Tibial artery (tissue), 4 donors: Measurements from ENCODE around the gene CCNQ.

ENCODE experiments used
- DNase-seq, 2 donors: peaks; one replicate each; pipeline ENCODE4 v3.0.0-alpha.2; 2019
- H3K27ac ChIP-seq, 2 donors: fragments of 200-600 bp; sonication (generic) in 1 of 2; 1 replicate in 1 of 2; 2 replicates in 1 of 2; pipeline ENCODE4 v1.5.1; 2018 to 2019; ENCODE audit warnings: mild to moderate bottlenecking in 1 of 2
- H3K27me3 ChIP-seq, 2 donors: fragments of 200-600 bp; sonication (generic) in 1 of 2; one replicate each; pipeline versions ENCODE4 v1.5.1 to v1.6.0; 2016 to 2019
- H3K36me3 ChIP-seq, 3 donors: fragments of 200-600 bp; sonication (generic) in 2 of 3; one replicate each; pipeline ENCODE4 v1.5.1; 2016 to 2019; ENCODE audit warnings: mild to moderate bottlenecking in 2 of 3
- H3K4me1 ChIP-seq, 4 donors: fragments of 200-600 bp; sonication (generic) in 2 of 4; 1 replicate in 3 of 4; 2 replicates in 1 of 4; pipeline ENCODE4 v1.5.1; 2016 to 2019
- H3K4me3 ChIP-seq, 2 donors: fragments of 200-600 bp; sonication (generic) in 1 of 2; 1 replicate in 1 of 2; 2 replicates in 1 of 2; pipeline ENCODE4 v1.5.1; 2018 to 2019; ENCODE audit warnings: mild to moderate bottlenecking in 2 of 2
- H3K9me3 ChIP-seq, 3 donors: fragments of 200-600 bp; sonication (generic) in 1 of 3; one replicate each; pipeline ENCODE4 v1.5.1; 2016 to 2019
- intact Hi-C: fragments of 100-400 bp; cut with DNase I; formaldehyde crosslinking; loops from one replicate; pipeline ENCODE4 v1.15.0; 2023; ENCODE audit warnings: low total_unique reads
- TF ChIP-seq, protein P1 (sequence below), 2 experiments: fragments of 200-600 bp in 1 of 2; fragments of 450-650 bp in 1 of 2; IDR thresholded peaks; one replicate each; pipeline ENCODE4 v1.5.1; 2017 to 2019; ENCODE audit warnings: antibody characterized with exemption in 2 of 2, mild to moderate bottlenecking in 1 of 2, moderate library complexity in 1 of 2

Gene CCNQ

DNA sequence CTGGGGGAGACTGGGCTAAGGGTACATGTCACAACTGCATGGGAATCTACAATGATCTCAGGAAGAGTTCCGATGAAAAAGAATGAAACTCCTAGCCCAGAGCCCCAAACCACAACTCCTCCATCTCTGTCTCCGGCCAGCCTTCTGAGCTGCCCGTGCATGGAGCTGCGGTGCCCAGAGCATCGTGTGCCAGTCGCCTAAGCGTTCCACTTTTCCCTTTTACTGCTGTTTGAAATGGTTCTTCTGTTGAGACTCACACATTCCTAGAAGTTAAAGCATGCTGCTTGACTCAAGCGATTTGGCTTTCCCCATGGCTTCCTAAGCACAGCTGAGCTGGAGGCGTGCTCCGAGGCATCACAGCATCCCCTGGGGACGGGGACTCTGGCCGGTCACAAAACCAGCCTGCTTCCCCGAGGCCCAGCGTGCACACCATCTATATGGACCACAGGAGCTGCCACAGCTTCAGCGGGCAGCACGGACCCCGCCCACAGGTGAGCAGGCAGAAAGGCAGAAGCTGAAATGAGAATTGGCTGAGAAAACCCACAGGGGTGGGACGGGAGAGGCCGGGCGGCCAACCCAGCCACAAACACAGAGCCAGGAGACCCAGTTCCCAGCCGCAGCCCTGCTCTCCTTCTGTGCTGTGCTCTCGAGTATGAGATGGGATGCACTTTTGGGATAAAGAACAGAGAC, 5.0 kb downstream of the CCNQ start:
- Histone ChIP-seq H3K36me3 (peaks cover 16 to 69% (median 42%) of the 10 kb centered on the region in 3 donors), H3K27me3 (no peaks in the 10 kb centered on the region), H3K27ac (no peak overlapping the region), H3K4me1 (peaks cover 0 to 8% (median 2%) of the 10 kb centered on the region in 4 donors), H3K9me3 (peaks cover 0 to 7% (median 0%) of the 10 kb centered on the region in 3 donors), H3K4me3 (no peak overlapping the region)
- TF ChIP-seq, protein P1, sequence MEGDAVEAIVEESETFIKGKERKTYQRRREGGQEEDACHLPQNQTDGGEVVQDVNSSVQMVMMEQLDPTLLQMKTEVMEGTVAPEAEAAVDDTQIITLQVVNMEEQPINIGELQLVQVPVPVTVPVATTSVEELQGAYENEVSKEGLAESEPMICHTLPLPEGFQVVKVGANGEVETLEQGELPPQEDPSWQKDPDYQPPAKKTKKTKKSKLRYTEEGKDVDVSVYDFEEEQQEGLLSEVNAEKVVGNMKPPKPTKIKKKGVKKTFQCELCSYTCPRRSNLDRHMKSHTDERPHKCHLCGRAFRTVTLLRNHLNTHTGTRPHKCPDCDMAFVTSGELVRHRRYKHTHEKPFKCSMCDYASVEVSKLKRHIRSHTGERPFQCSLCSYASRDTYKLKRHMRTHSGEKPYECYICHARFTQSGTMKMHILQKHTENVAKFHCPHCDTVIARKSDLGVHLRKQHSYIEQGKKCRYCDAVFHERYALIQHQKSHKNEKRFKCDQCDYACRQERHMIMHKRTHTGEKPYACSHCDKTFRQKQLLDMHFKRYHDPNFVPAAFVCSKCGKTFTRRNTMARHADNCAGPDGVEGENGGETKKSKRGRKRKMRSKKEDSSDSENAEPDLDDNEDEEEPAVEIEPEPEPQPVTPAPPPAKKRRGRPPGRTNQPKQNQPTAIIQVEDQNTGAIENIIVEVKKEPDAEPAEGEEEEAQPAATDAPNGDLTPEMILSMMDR (IDR thresholded peaks at IDR 0.05): no peak
- no peak for DNase-seq
- intact Hi-C loops: no loop called here

DNA sequence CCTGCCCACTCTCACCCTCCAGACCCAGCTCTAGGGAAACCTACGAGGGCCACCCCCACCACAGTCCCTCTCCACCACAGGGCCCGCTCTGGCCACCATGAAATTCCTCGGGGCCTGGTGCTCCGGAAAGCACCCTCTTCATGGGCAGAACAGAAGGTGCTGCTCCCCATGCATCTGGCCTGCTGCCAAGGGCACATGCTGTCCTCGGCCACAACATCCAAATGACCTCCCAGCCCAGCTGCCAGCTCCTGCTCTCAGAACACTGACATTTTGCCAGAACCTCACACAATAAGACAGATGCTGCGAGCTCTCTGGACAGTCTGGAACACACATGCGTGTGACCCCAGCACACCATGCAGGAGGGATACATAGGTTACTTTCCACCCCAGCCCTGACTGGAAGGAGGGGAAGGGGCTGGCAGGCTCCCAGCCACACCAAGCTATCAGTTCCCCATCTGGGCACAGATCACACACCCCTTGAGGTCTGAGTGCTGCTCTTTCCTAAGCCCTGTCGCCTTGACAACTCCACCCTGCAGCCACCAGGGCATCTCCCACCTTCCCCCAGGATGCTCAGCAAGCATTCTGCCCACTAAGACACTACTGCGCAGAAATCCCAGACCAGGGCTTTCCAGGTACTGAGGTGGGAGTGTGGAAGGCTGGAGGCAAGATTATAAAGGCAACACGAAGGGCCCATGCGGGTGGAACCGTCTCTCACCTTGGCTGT, 5.8 kb downstream of the CCNQ start:
- DNase-seq: no peak
- Histone ChIP-seq H3K9me3 (peaks cover 0 to 4% (median 0%) of the 10 kb centered on the region in 3 donors), H3K36me3 (peaks cover 16 to 72% (median 48%) of the 10 kb centered on the region in 3 donors), H3K27ac (no peak overlapping the region), H3K4me1 (peaks cover 0 to 7% (median 2%) of the 10 kb centered on the region in 4 donors), H3K4me3 (no peak overlapping the region), H3K27me3 (no peaks in the 10 kb centered on the region)
- intact Hi-C loops: no loop called here
- TF ChIP-seq, protein P1 (IDR thresholded peaks at IDR 0.05): no peak

- Histone ChIP-seq H3K4me3 (no peak overlapping the region), H3K36me3 (peaks cover 16 to 81% (median 57%) of the 10 kb centered on the region in 3 donors), H3K27ac (no peak overlapping the region), H3K27me3 (no peaks in the 10 kb centered on the region), H3K4me1 (no peaks in the 10 kb centered on the region), H3K9me3 (peaks cover 0 to 2% (median 0%) of the 10 kb centered on the region in 3 donors)
- TF ChIP-seq, protein P1 (IDR thresholded peaks at IDR 0.05): no peak
- DNase-seq: no peak
- intact Hi-C loops: no loop called here
These were observed 6.7 kb downstream of the CCNQ start for GRCh38 chrX:153592091-153592833.

DNA sequence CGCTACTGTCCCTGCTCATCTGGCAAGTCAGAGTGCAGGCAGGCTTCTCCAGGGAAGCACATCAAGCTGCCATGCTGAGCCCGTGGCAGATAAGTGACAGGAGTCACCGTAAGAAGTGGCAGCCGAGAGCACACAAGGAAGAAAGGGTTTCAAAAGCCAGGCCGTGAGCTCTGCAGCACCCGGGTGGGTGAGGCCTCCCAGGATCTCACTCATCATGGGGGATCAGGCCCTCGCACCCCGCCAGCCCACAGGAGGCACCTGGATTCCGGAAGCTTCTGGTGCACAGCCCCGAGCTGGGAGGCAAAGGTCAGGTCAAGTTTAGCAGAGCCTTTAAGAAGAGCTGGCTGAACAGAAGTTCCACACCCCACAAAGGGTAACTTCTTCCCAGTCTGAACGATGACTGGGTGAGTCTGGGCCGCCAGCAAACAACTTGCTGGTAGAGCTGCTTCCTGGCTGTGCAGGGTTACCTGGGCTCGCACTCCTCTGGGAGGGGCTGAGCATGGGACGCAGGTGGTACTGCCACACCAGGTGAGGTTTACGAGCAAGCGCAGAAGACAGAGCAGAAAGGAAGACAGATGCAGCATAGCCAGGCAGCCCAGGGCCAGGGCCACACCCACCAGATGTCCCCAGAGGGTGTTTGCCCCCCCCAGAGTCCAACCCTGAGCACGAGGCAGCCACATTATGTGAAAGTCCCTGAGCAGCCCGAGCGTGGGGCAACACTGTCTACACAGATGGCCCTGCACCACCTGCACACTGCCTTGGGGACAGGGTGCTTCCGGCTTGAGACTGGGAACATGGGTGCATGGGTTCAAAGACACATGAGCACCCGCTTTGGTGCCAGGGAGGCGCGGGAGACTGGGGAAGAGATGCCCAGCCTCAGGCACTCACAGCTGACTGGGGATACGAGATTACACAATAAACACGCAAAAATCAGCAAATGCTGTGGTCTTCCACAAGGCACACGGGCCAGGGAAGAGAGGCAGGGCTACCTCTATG, 7.7 kb downstream of the CCNQ start:
- no peak overlapping the region for H3K4me3 ChIP-seq
- H3K27ac ChIP-seq: no peak overlapping the region
- TF ChIP-seq, protein P1 (IDR thresholded peaks at IDR 0.05): no peak
- no peaks in the 10 kb centered on the region for H3K4me1 ChIP-seq
- no peaks in the 10 kb centered on the region for H3K9me3 ChIP-seq
- DNase-seq: no peak
- peaks cover 16 to 84% (median 57%) of the 10 kb centered on the region in 3 donors for H3K36me3 ChIP-seq
- intact Hi-C loops: no loop called here
- H3K27me3 ChIP-seq: no peaks in the 10 kb centered on the region
